Measurements from ENCODE around the gene HSPD1.
"Not testable (repeated sequence)": the region's sequence is repeated elsewhere in the genome, so short reads cannot be mapped to it uniquely, and the experiment has no call there.

Gene HSPD1

GRCh38 chr2:197504000-197504399 is 4.4 kb upstream of the HSPD1 start:
- H3K4me3 Mint-ChIP-seq = peak overlapping the region; percentile 97
- H3K36me3 Mint-ChIP-seq (ENCODE audit: low read depth) = peaks cover 85% of the 10 kb centered on the region
- no peaks in the 10 kb centered on the region for H3K27me3 Mint-ChIP-seq
- H3K4me1 Mint-ChIP-seq (ENCODE audit: low read depth) = peaks cover 26% of the 10 kb centered on the region
- DNase-seq = no peak
- H3K27ac Mint-ChIP-seq = peak overlapping the region; percentile 79
- no peaks in the 10 kb centered on the region for H3K9me3 Mint-ChIP-seq

GRCh38 chr2:197502685-197503084 is 3.0 kb upstream of the HSPD1 start:
- peak overlapping the region; percentile 97 for H3K4me3 Mint-ChIP-seq

GRCh38 chr2:197502201-197502600 is 2.6 kb upstream of the HSPD1 start:
- Mint-ChIP-seq H3K4me1 (ENCODE audit: low read depth) (peaks cover 33% of the 10 kb centered on the region), H3K4me3 (peak overlapping the region; percentile 97), H3K9me3 (no peaks in the 10 kb centered on the region)

More at GRCh38 chr2:197502685-197503084, 3.0 kb upstream of the HSPD1 start:
- no peaks in the 10 kb centered on the region for H3K27me3 Mint-ChIP-seq
- H3K9me3 Mint-ChIP-seq = no peaks in the 10 kb centered on the region
- peaks cover 28% of the 10 kb centered on the region for H3K4me1 Mint-ChIP-seq (ENCODE audit: low read depth)
- no peak for DNase-seq
- peak overlapping the region; percentile 97 for H3K27ac Mint-ChIP-seq
- H3K36me3 Mint-ChIP-seq (ENCODE audit: low read depth) = peaks cover 89% of the 10 kb centered on the region

GRCh38 chr2:197500503-197501131 is 977 bp upstream of the HSPD1 start:
- DNase-seq = no peak
- Mint-ChIP-seq H3K27ac (peak overlapping the region; percentile 97), H3K27me3 (no peaks in the 10 kb centered on the region), H3K4me1 (ENCODE audit: low read depth) (peaks cover 48% of the 10 kb centered on the region), H3K4me3 (peak overlapping the region; percentile 97), H3K9me3 (no peaks in the 10 kb centered on the region), H3K36me3 (ENCODE audit: low read depth) (peaks cover 94% of the 10 kb centered on the region)

More at GRCh38 chr2:197502201-197502600, 2.6 kb upstream of the HSPD1 start:
- no peaks in the 10 kb centered on the region for H3K27me3 Mint-ChIP-seq
- peak overlapping the region; percentile 97 for H3K27ac Mint-ChIP-seq
- no peak for DNase-seq
- H3K36me3 Mint-ChIP-seq (ENCODE audit: low read depth) = peaks cover 90% of the 10 kb centered on the region

- Mint-ChIP-seq H3K27ac (peak overlapping the region; percentile 97), H3K4me1 (ENCODE audit: low read depth) (peaks cover 53% of the 10 kb centered on the region), H3K36me3 (ENCODE audit: low read depth) (peaks cover 95% of the 10 kb centered on the region)
These were observed 575 bp downstream of the HSPD1 start for GRCh38 chr2:197498937-197499593.

GRCh38 chr2:197498235-197498936 is 1.3 kb downstream of the HSPD1 start:
- peaks cover 95% of the 10 kb centered on the region for H3K36me3 Mint-ChIP-seq (ENCODE audit: low read depth)
- peaks cover 53% of the 10 kb centered on the region for H3K4me1 Mint-ChIP-seq (ENCODE audit: low read depth)

More at GRCh38 chr2:197498937-197499593, 575 bp downstream of the HSPD1 start:
- H3K4me3 Mint-ChIP-seq = peak overlapping the region; percentile 97
- no peaks in the 10 kb centered on the region for H3K27me3 Mint-ChIP-seq
- peak; percentile 74 for DNase-seq
- H3K9me3 Mint-ChIP-seq = no peaks in the 10 kb centered on the region

GRCh38 chr2:197497326-197497725 is 2.3 kb downstream of the HSPD1 start:
- DNase-seq = no peak
- peaks cover 50% of the 10 kb centered on the region for H3K4me1 Mint-ChIP-seq (ENCODE audit: low read depth)
- H3K27me3 Mint-ChIP-seq = no peaks in the 10 kb centered on the region
- peaks cover 95% of the 10 kb centered on the region for H3K36me3 Mint-ChIP-seq (ENCODE audit: low read depth)
- H3K4me3 Mint-ChIP-seq = peak overlapping the region; percentile 97
- peak overlapping the region; percentile 97 for H3K27ac Mint-ChIP-seq
- H3K9me3 Mint-ChIP-seq = no peaks in the 10 kb centered on the region

More at GRCh38 chr2:197498235-197498936, 1.3 kb downstream of the HSPD1 start:
- H3K27me3 Mint-ChIP-seq = no peaks in the 10 kb centered on the region
- no peaks in the 10 kb centered on the region for H3K9me3 Mint-ChIP-seq
- peak overlapping the region; percentile 97 for H3K4me3 Mint-ChIP-seq
- peak overlapping the region; percentile 97 for H3K27ac Mint-ChIP-seq
- no peak for DNase-seq

- peaks cover 48% of the 10 kb centered on the region for H3K4me1 Mint-ChIP-seq (ENCODE audit: low read depth)
These were observed 2.9 kb downstream of the HSPD1 start for GRCh38 chr2:197496695-197497094.

GRCh38 chr2:197495433-197496134 is 4.1 kb downstream of the HSPD1 start:
- no peak for DNase-seq
- peak overlapping the region; percentile 97 for H3K27ac Mint-ChIP-seq
- peak overlapping the region; percentile 97 for H3K4me3 Mint-ChIP-seq
- no peaks in the 10 kb centered on the region for H3K27me3 Mint-ChIP-seq
- H3K36me3 Mint-ChIP-seq (ENCODE audit: low read depth) = peaks cover 95% of the 10 kb centered on the region
- H3K9me3 Mint-ChIP-seq = no peaks in the 10 kb centered on the region
- peaks cover 53% of the 10 kb centered on the region for H3K4me1 Mint-ChIP-seq (ENCODE audit: low read depth)

More at GRCh38 chr2:197496695-197497094, 2.9 kb downstream of the HSPD1 start:
- H3K27ac Mint-ChIP-seq = peak overlapping the region; percentile 97
- peak overlapping the region; percentile 97 for H3K4me3 Mint-ChIP-seq
- DNase-seq = no peak
- H3K9me3 Mint-ChIP-seq = no peaks in the 10 kb centered on the region
- no peaks in the 10 kb centered on the region for H3K27me3 Mint-ChIP-seq
- peaks cover 95% of the 10 kb centered on the region for H3K36me3 Mint-ChIP-seq (ENCODE audit: low read depth)

GRCh38 chr2:197487385-197487784 is 12.3 kb downstream of the HSPD1 start:
- peaks cover 35% of the 10 kb centered on the region for H3K4me1 Mint-ChIP-seq (ENCODE audit: low read depth)
- no peaks in the 10 kb centered on the region for H3K27me3 Mint-ChIP-seq
- H3K36me3 Mint-ChIP-seq (ENCODE audit: low read depth) = peaks cover 98% of the 10 kb centered on the region
- H3K27ac Mint-ChIP-seq = peak overlapping the region; percentile 68
- H3K4me3 Mint-ChIP-seq = no peak overlapping the region
- peaks cover 15% of the 10 kb centered on the region for H3K9me3 Mint-ChIP-seq
- DNase-seq = no peak

- no peak overlapping the region for H3K4me3 Mint-ChIP-seq
- no peaks in the 10 kb centered on the region for H3K27me3 Mint-ChIP-seq
- peak overlapping the region; percentile 85 for H3K27ac Mint-ChIP-seq
- no peak for DNase-seq
- peaks cover 28% of the 10 kb centered on the region for H3K4me1 Mint-ChIP-seq (ENCODE audit: low read depth)
- H3K36me3 Mint-ChIP-seq (ENCODE audit: low read depth) = peaks cover 97% of the 10 kb centered on the region
- H3K9me3 Mint-ChIP-seq = peaks cover 15% of the 10 kb centered on the region
These were observed 13.5 kb downstream of the HSPD1 start for GRCh38 chr2:197486175-197486574.

- Mint-ChIP-seq H3K9me3 (peaks cover 15% of the 10 kb centered on the region), H3K36me3 (ENCODE audit: low read depth) (peaks cover 94% of the 10 kb centered on the region), H3K27ac (peak overlapping the region; percentile 73), H3K4me1 (ENCODE audit: low read depth) (peaks cover 24% of the 10 kb centered on the region)
- DNase-seq, H3K27me3 Mint-ChIP-seq, H3K4me3 Mint-ChIP-seq: not testable (repeated sequence)
These were observed 15.4 kb downstream of the HSPD1 start for GRCh38 chr2:197484248-197484647.

GRCh38 chr2:197480165-197481036 is 19.2 kb downstream of the HSPD1 start:
- no peak overlapping the region for H3K4me3 Mint-ChIP-seq
- H3K36me3 Mint-ChIP-seq (ENCODE audit: low read depth) = peaks cover 84% of the 10 kb centered on the region
- H3K27ac Mint-ChIP-seq = no peak overlapping the region
- H3K9me3 Mint-ChIP-seq = peaks cover 11% of the 10 kb centered on the region
- H3K4me1 Mint-ChIP-seq (ENCODE audit: low read depth) = peaks cover 5% of the 10 kb centered on the region
- H3K27me3 Mint-ChIP-seq = no peaks in the 10 kb centered on the region
- DNase-seq = no peak

Data from activated T-cell treated with anti-CD3 and anti-CD28 coated beads, Interleukin-2, amount 50 U/mL, for 24 hours (primary cell).